B cell (primary cell): ENCODE data around the gene ITGB4. TPM values are rescaled to one million over a fixed set of nuclear protein-coding genes. Genes with fewer than 3 reads are reported as not detected.

ENCODE experiments used
- ATAC-seq: fragments of 200-7000 bp; cut with Tn5 transposase; one replicate; pipeline ENCODE4 v1.10.0; 2021; ENCODE audit warnings: low read depth, mild to moderate bottlenecking, moderate number of reproducible peaks, moderate library complexity
- CTCF ChIA-PET: fragments of 350-600 bp; sonication (Branson Sonifier 250); formaldehyde crosslinking; loops from one replicate; lab custom pipeline; 2021; ENCODE audit warnings: antibody characterized with exemption, inconsistent platforms; lab: Charles Lee
- POLR2A ChIA-PET: fragments of 350-600 bp; sonication (Branson Sonifier 250); formaldehyde crosslinking; loops from one replicate; lab custom pipeline; 2021; ENCODE audit warnings: antibody characterized with exemption; lab: Charles Lee
- DNase-seq: peaks from one replicate; pipeline ENCODE4 v3.0.0; 2013
- H2AFZ ChIP-seq: 2 replicates; pipeline ENCODE4 v1.6.1; 2012; ENCODE audit warnings: mild to moderate bottlenecking, low read depth, low read length; ENCODE audit not compliant: insufficient read depth, poor library complexity, severe bottlenecking
- H3K27ac ChIP-seq, 2 donors: 1 replicate in 1 of 2; 2 replicates in 1 of 2; pipeline ENCODE4 v1.5.1; 2012 to 2013; ENCODE audit warnings: low read length in 2 of 2, mild to moderate bottlenecking in 2 of 2, moderate library complexity in 1 of 2
- H3K27me3 ChIP-seq, 4 experiments: fragments of 200-600 bp in 1 of 4; sonication (generic) in 1 of 4; replicated peaks in 1 of 4; 1 replicate in 2 of 4; 2 replicates in 2 of 4; pipeline versions ENCODE4 v1.6.1 to v1.7.0; 2013 to 2016; ENCODE audit warnings: low read length in 3 of 4, mild to moderate bottlenecking in 2 of 4, mixed read lengths in 1 of 4, moderate library complexity in 1 of 4; ENCODE audit not compliant: insufficient read depth in 4 of 4, control insufficient read depth in 3 of 4; ENCODE audit errors: control extremely low read depth in 1 of 4
- H3K36me3 ChIP-seq, 2 experiments: replicated peaks in 1 of 2; 1 replicate in 1 of 2; 2 replicates in 1 of 2; pipeline versions ENCODE4 v1.6.1 to v1.7.1; 2013; ENCODE audit warnings: low read length in 1 of 2; ENCODE audit not compliant: insufficient read depth in 2 of 2, control insufficient read depth in 1 of 2; ENCODE audit errors: control extremely low read depth in 1 of 2, extremely low read depth in 1 of 2
- H3K4me1 ChIP-seq, 2 donors: fragments of 200-600 bp in 1 of 2; sonication (generic) in 1 of 2; 1 replicate in 1 of 2; 2 replicates in 1 of 2; pipeline versions ENCODE4 v1.5.1 to v1.6.1; 2013 to 2017; ENCODE audit warnings: low read length in 2 of 2; ENCODE audit not compliant: control insufficient read depth in 2 of 2, insufficient read depth in 2 of 2
- H3K4me2 ChIP-seq: replicated peaks from 2 replicates; pipeline ENCODE3; 2012; ENCODE audit warnings: mild to moderate bottlenecking, low read depth, low read length; ENCODE audit not compliant: poor library complexity, severe bottlenecking
- H3K4me3 ChIP-seq, 5 experiments: fragments of 200-600 bp in 1 of 5; sonication (generic) in 1 of 5; 1 replicate in 3 of 5; 2 replicates in 2 of 5; pipeline versions ENCODE4 v1.5.1 to v1.7.0; 2011 to 2016; ENCODE audit warnings: low read length in 4 of 5, mild to moderate bottlenecking in 4 of 5, low read depth in 2 of 5, control low read depth in 1 of 5, moderate library complexity in 1 of 5; ENCODE audit not compliant: insufficient read depth in 1 of 5; ENCODE audit errors: control extremely low read depth in 1 of 5, extremely low read depth in 1 of 5
- H3K79me2 ChIP-seq: fragments of 200-600 bp; sonication (generic); one replicate; pipeline ENCODE4 v1.6.0; 2016; ENCODE audit warnings: low read length; ENCODE audit not compliant: control insufficient read depth, insufficient read depth
- H3K9ac ChIP-seq: fragments of 200-600 bp; sonication (generic); 2 replicates; pipeline ENCODE4 v1.6.1; 2017; ENCODE audit warnings: mild to moderate bottlenecking, low read length, moderate library complexity
- H3K9me3 ChIP-seq, 3 donors: one replicate each; pipeline versions ENCODE4 v1.6.1 to v1.7.1; 2013; ENCODE audit warnings: low read length in 2 of 3; ENCODE audit not compliant: control insufficient read depth in 2 of 3, insufficient read depth in 1 of 3; ENCODE audit errors: control extremely low read depth in 1 of 3
- H4K20me1 ChIP-seq: 2 replicates; pipeline ENCODE4 v1.6.0; 2012; ENCODE audit warnings: mild to moderate bottlenecking, low read length; ENCODE audit not compliant: insufficient read depth, control insufficient read depth, poor library complexity, severe bottlenecking
- H3K27ac Mint-ChIP-seq: one replicate; pipeline ENCODE4 v1.8.0; 2021; ENCODE audit warnings: mixed read lengths
- H3K27me3 Mint-ChIP-seq: one replicate; pipeline ENCODE4 v1.8.0; 2021; ENCODE audit warnings: mixed read lengths
- H3K4me1 Mint-ChIP-seq: one replicate; pipeline ENCODE4 v1.8.0; 2021; ENCODE audit warnings: mixed read lengths
- H3K4me3 Mint-ChIP-seq: one replicate; pipeline ENCODE4 v1.8.0; 2021; ENCODE audit warnings: mixed read lengths
- H3K9me3 Mint-ChIP-seq: one replicate; pipeline ENCODE4 v1.8.0; 2022; ENCODE audit warnings: mixed read lengths; ENCODE audit not compliant: insufficient read depth
- CTCF ChIP-seq: fragments of 200-600 bp; IDR thresholded peaks from one replicate; pipeline ENCODE4 v1.8.0; 2022; ENCODE audit warnings: antibody characterized with exemption, mild to moderate bottlenecking
- EZH2 ChIP-seq: IDR thresholded peaks from 2 replicates; pipeline ENCODE4 v1.6.1; 2012; ENCODE audit warnings: borderline replicate concordance, low read depth, mild to moderate bottlenecking, moderate library complexity, low read length; ENCODE audit not compliant: insufficient read depth, poor library complexity, severe bottlenecking
- WGBS: methylation state at CpG from one replicate; pipeline ENCODE4 v1.1.5; 2013; ENCODE audit warnings: missing lambda C conversion rate; ENCODE audit not compliant: insufficient coverage; 5-methylcytosine and 5-hydroxymethylcytosine counted together
- intact Hi-C: fragments of 100-400 bp; cut with micrococcal nuclease; formaldehyde crosslinking; loops from one replicate; pipeline ENCODE4 v1.10.0; 2022
- polyA plus RNA-seq: library from polyadenylated mRNA; depleted of rRNA; stranded (reverse); fragments of >200 nt; gene quantifications from 2 replicates; pipeline ENCODE4 v1.2.3, GENCODE V29; 2012
- total RNA-seq, 2 donors: library from RNA; stranded (reverse); fragments of 120-200 nt in 1 of 2; gene quantifications; 1 replicate in 1 of 2; 2 replicates in 1 of 2; pipeline versions ENCODE4 v1.2.3 to v1.2.4, GENCODE V29; 2013 to 2022

The ITGB4 gene
- total and polyA plus RNA-seq, 2 donors (not counting 1 experiment from before 2014, with no cell fraction given), result 0.12 to 0.81 TPM

- TF ChIP-seq EZH2, result no peak
- TF ChIP-seq CTCF, result no peak
These were observed 28.3 kb upstream of the ITGB4 start for GRCh38 chr17:75692976-75693375.

More at GRCh38 chr17:75692976-75693375, 28.3 kb upstream of the ITGB4 start:
- Histone ChIP-seq H4K20me1 (peaks cover 76% of the 10 kb centered on the region), H3K9ac (no peak overlapping the region), H3K27me3 (no peaks in the 10 kb centered on the region), H3K79me2 (peaks cover 86% of the 10 kb centered on the region), H3K4me1 (peaks cover 34 to 37% of the 10 kb centered on the region in 2 donors), H2AFZ (no peak overlapping the region), H3K4me3 (no peak overlapping the region), H3K9me3 (no peaks in the 10 kb centered on the region), H3K36me3 (peaks cover 9 to 67% of the 10 kb centered on the region in 2 experiments), H3K4me2 (no peak overlapping the region), H3K27ac (no peak overlapping the region)
- Mint-ChIP-seq H3K27ac (no peak overlapping the region), H3K9me3 (no peaks in the 10 kb centered on the region), H3K4me1 (peaks cover 40% of the 10 kb centered on the region), H3K4me3 (no peak overlapping the region), H3K27me3 (no peaks in the 10 kb centered on the region)
- intact Hi-C loops, result no loop called here
- no peak for ATAC-seq
- WGBS, result 97% methylated on average over 13 of the region's 13 CpGs
- ChIA-PET CTCF (interaction anchor here (0.8 to 0.9 kb wide), 2 partner anchors 10 to 57 kb away, joined by 3 read pairs; no protein-coding TSS in a partner anchor), POLR2A (interaction anchor here (0.6 kb wide), 1 partner anchor 442 kb away, joined by 9 read pairs; no protein-coding TSS in a partner anchor)
- no peak for DNase-seq
